LNCAP (cell line): ENCODE measurements around the gene EDIL3.

Experiments used
- TF ChIP-seq, protein P1 (sequence below): fragments of 450-650 bp; IDR thresholded peaks from 2 replicates; pipeline ENCODE4 v1.5.1; 2017; ENCODE audit warnings: mild to moderate bottlenecking

EDIL3 gene

DNA sequence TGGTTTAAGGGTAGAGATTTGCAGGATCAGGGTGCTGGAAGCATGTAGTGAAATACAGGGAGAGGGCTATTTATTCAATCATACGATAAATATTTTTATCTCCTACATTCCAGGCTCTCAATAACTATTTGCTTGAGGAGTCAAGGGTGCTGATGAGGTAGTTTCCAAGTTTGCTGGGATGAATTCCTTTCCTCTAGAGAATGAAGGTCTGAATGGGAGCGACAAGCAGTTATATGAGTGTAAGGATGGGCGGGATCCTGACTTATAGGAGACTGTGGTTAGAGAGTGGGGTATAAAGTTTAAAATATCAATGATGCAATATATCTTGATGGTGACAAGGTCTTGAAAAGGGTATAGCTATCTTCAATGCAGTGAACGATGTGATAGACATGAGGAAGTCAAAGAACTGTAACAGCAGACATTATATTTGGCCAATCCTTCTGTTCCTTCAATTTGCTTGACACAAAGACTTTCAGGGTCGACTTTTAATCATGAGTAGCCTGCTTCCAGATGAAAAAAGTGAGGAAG, 462.9 kb downstream of the EDIL3 start:
- TF ChIP-seq, protein P1, sequence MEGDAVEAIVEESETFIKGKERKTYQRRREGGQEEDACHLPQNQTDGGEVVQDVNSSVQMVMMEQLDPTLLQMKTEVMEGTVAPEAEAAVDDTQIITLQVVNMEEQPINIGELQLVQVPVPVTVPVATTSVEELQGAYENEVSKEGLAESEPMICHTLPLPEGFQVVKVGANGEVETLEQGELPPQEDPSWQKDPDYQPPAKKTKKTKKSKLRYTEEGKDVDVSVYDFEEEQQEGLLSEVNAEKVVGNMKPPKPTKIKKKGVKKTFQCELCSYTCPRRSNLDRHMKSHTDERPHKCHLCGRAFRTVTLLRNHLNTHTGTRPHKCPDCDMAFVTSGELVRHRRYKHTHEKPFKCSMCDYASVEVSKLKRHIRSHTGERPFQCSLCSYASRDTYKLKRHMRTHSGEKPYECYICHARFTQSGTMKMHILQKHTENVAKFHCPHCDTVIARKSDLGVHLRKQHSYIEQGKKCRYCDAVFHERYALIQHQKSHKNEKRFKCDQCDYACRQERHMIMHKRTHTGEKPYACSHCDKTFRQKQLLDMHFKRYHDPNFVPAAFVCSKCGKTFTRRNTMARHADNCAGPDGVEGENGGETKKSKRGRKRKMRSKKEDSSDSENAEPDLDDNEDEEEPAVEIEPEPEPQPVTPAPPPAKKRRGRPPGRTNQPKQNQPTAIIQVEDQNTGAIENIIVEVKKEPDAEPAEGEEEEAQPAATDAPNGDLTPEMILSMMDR, result no peak

DNA sequence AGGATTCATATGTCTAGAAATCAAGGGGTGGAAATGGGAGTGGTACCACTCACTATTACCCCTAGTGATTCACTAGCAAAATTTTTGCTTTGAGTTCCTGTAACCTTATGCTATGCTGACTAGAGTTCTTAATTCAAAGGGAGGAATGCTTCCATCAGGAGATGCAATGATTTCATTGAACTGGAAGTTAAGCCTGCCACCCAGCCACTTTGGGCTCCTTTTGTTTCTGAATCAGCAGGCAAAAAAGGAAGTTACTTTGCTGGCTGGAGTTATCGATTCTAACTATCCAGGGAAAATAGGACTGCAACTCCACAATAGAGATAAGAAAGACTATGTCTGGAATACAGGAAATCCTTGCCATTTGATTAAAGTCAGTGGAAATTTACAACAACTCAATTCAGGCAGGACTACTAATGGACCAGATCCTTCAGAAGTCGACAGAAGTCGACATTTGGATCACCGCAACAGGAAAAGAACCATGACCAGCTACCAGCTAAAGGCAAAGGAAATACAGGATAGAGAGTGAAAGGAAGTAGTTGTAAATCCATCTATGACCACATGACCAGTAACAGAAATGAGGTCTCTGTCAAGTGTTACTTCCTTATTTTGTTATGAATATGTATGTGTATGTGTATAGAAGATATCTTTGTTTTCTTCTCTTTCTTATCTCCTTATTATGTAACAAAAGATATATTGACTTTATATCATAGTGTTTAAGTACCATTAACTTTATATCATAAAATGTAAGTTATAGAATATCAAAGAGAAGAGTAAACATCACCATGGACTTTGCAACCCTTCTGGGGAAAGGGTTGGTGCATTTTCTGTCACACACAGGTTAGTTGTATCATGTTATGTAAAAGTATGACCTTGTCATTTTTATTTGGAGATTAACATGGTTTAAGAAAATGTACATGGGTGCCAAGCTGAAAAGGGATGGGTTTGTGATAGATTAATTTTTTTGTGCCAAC, 465.3 kb downstream of the EDIL3 start:
- TF ChIP-seq, protein P1, result no peak

DNA sequence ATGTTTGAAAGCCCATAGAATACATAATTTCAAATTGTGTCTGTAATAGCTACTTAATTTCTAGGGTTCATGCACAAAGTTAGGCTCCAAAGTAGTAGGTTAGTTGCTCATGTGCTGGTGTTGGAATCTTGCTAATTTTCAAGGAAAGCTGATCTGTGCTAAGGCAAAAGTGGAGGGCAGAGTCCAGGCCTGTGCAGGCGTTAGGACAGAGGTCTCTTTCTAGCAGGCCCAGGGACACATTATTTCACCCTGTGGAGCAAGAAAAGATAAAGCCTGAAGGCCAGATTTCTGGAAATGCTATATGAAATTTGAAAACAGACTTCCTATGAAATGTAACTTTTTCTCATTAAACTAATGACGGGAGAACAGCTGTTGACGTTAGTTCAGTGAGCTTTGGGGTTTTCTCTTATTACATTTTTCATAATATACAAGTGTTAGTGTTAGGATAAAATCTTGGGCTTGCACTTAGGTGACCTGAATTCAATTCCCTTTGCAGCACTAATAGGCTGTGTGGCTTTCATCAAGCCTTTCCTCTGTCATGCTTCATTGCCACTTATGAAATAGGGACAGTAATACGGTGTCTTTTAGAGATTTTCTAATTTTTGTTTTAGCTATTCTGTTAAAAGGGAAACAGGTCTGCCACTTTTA, 467.3 kb downstream of the EDIL3 start:
- TF ChIP-seq, protein P1, result no peak

DNA sequence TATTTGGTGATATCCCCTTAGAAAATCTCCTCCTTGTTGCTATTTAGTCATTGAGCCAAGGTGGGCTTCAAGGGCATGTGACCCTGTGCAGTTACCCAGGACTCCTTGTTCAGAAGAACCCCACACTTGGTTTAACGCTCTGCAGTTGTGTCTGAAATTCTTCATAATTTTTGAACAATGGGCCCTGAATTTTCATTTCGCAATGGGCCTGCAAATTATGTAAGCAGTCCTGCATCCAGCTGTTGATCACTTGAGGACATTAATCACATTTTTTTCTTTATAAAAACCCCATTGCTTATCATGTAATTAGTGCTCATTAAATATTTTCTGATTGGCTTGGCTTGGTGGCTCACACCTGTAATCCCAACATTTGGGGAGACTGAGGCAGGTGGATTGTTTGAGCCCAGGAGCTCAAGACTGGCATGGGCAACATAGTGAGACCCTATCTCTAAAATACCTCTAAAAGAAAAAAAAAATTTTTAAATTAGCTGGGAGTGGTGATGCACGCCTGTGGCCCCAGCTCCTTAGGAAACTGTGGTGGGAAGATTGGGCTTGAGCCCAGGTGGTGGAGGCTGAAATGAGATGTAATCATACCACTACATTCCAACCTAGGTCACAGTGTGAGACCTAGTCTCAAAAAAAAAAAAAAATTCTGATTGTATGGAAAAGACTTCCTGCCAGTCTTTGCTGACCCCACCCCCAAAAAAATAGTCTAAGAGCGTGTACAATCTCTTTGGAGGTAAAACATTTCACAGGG, 469.8 kb downstream of the EDIL3 start:
- TF ChIP-seq, protein P1, result no peak

DNA sequence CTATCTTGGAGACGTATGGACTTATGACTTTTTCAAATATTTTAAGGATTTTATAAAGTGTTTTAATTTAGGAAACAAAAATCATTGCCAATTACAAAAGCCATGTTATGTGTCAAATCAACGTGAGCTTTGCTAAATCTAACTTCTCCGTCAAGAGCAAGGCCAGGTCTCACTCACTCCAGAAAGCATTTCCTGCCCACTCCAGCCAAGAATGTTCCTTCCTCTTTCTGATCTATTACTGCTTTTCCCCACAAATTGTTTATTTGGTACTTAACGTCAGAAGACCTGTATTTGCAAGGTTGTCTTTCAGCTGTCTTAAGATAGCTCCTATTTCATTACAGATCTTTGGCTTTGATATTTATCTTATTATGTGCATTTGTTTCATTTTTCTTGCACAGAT, 470.5 kb downstream of the EDIL3 start:
- TF ChIP-seq, protein P1, result no peak

DNA sequence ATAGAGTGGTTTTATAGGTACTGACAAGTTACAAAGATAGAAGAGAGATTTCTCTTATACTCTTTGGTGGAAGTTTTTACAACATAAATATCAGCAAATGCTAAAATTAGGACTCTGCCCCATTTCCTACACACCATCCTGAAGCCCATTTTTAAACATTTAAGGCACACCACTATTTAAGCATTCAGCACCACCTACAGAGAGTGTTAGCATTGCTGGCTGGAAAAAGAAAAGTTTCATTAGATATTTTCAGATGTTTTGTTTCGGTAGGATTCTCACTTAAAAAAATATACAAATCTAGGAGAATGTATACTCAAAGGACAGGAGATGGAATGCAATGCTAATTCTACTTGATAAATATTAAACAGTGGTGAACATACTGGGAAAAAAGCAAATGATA, 471.1 kb downstream of the EDIL3 start:
- TF ChIP-seq, protein P1, result no peak

DNA sequence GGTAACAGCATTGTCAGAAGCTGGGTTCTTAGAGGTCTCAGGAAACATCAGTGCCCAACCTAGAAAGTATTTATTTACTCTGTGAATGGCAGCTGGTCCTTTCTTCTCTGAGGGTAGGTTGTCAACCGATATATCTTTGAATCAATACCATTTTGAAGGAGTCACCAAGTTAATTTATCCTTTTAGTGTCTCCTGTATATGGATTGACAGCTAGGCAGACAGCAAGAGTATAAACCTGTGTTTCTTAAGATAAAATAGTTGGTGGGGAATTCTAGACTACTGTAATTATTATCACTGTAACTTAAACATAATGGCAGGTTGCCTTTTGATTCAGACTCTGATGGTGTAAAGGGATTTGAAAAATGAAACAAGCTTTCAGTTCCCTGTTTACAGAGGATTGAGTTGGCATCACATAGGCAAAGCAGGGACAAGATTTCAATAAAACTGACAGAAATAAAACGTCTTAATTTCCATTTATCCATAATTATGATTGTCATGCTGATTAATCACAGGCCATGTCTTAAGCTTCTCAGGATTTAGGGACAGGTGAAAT, 473.2 kb downstream of the EDIL3 start:
- TF ChIP-seq, protein P1, result no peak
